T-helper 1 cell (primary cell): ENCODE measurements around the gene SPRR4.
"Not testable (repeated sequence)": the region's sequence is repeated elsewhere in the genome, so short reads cannot be mapped to it uniquely, and the experiment has no call there.

Source experiments
- DNase-seq, 5 donors: peaks; one replicate each; pipeline ENCODE4 v3.0.0-alpha.2; 2012 to 2020

The SPRR4 gene

DNA sequence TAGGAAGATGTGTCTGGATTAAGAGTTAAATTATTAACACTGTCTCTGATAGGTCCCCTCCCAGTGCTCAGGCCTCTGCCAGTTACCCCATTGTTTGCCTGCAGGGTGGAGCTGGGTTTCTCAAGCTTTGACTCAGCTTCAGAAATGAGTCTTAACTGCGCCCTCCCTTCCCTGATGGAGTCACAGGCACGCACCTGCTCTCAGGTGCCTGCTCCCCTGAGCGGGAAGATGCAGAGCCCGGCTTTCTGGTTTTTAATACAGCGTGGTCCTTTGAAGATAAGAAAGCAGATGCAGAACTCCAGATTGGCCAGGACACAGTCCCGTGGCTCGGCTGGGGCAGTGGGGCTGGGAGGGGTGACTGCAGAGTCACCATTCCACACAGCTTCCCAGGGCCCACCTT is 3.2 kb upstream of the SPRR4 start:
- DNase-seq = peak in 1 of 5 donors; percentile 12

DNA sequence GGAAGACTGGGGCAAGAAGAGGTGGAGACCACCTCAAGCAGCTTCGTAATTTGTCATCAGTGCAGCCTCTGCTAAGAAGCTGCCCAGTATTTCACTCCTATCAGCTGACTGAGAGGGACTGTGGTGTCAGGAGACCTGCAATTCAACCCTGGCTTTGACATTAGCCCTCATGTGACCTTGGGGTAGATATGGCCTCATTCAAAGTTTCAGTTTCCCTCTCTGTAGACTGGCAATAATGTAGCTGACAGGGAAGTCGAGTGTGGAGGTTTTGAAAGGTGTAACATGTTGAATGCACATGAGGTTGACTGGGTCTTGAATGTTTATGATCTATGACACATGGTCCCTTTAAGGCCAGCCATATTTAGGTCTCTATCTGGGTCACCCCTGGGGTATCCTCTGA is 2.2 kb upstream of the SPRR4 start:
- peak in 1 of 5 donors; percentile 9 for DNase-seq

DNA sequence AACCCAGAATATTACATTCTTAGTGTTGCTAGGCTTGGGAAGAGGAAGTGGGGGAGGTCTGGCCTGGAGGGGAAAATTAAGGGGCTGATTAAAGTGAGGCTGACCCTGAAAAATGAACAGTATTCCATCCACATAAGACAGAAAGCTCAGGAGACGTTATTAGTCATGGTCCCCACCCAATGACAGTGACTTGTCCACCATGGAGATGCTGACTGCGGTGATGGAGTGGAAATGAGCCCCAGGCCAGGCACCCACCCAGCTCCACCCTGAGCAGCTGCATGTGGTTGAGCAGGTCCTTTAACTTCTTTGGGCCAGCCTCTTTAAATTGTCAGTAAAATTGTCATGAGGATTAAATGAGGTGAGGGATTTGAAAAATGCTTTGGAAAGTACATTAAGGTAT is 1.4 kb upstream of the SPRR4 start:
- DNase-seq = no peak

DNA sequence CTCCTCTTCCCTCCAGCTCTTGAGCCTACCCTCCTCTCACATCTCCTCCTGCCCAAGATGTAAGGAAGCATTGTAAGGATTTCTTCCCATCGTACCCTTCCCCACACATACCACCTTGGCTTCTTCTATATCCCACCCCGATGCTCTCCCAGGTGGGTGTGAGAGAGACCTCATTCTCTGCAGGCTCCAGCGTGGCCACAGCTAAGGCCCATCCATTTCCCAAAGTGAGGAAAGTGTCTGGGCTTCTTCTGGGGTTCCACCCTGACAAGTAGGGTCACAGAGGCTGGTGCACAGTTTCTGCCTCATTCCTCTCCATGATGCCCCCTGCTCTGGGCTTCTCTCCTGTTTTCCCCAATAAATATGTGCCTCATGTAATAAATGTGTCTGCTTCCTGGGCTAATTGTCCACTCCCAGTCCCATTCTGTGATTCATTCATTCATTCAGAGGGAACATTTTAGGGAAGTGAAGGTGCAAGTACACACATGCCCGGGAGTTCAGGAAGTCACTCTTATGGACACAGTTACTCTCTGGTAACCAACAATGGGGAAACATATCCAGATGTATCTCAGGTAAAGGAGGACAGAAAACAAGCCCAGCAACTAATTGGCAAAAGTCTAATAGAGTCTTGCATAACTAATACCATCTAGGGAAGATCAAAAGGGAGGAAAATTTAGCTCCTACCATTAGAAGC is 1.9 kb downstream of the SPRR4 start:
- DNase-seq = no peak

DNA sequence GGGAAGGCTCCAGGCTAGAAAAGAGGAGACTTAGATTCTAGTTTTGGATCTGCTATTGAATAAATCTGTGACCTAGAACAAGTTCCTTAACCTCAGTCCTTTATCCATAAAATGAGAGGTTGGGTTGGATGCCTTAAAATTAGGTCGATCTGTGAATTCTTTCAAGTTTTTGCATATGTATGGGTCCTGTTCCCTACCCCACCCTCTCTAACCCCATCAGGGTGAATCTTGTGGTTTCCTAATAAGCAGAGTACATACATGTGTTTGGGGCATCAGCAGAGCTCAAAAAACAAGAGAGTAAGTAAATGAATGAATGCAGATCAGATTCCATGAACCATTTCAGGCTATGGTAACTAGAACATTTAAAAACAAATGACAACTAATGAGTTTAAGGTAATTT is 6.2 kb downstream of the SPRR4 start:
- DNase-seq = no peak

DNA sequence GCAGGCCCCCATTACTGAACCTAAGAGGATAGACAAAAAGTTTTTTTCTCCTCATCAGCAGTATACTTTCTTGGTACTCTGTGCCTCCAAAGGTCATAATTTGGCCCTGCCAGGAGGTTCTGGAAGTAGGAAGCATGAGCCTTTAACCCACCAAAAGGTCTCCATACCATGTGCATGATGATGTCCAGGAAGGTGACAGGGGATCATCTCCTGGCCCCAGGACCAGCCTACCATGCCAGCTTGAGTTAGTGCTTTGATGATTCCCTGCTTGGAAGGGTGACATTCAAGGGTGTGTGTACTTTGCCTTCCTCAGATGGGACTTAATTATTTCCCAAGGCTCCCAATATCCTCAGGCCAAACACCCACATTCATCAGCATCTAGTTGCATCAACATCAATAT is 7.2 kb downstream of the SPRR4 start:
- no peak for DNase-seq

DNA sequence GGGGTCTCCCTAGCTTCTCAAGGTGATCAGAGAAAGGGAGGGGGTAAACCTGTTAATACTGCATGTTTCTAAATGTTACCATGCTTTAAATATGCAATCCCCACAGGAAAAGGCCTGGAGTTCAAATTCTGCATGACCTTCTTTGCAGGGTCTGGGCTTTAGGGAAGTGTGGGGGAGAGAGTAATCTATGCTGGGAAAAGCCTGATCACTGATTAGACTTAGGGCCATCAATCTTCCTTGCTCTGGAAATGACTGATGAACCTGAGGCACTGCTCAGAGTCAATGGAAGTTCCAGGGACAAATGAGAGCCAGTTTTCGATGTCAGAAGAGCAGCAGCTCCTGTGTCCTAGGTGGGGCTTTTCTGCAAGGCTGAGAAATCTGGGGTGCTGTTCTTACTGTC is 10.2 kb downstream of the SPRR4 start:
- no peak for DNase-seq

DNA sequence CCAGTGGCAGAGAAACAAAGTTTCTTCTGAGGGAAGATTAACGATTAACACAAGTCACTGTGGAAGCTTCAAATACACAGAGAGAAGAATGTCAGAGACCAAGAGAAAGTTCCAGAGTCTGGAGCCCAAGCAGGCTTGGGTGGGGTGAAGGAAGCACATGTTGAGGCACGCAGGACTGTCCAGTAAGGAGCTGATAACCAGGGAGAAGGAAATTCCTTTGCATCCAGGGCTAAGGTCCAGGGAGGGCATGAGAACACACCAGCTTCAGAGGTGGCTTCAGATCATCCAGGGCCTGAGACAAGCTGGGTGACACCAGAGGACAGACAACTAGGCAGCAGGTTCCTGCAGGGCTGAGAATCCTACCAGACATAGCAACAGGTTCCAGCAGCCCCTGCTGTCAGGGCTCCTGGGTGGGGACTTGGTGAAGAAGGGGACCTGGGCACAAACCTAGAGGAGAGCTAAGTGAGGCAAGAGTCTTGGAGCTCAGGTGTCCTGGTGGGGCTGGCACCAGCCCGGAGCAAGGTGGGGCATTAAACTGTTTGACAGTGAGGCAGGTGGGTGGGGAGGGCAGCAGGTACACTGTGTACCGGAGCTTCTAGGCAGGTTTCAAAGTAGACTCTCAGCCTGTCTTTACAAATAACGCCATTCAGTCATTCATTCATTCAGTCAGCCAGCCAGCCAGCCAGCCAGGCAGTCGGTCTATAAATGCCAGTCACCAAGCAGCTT is 10.9 kb downstream of the SPRR4 start:
- no peak for DNase-seq

DNA sequence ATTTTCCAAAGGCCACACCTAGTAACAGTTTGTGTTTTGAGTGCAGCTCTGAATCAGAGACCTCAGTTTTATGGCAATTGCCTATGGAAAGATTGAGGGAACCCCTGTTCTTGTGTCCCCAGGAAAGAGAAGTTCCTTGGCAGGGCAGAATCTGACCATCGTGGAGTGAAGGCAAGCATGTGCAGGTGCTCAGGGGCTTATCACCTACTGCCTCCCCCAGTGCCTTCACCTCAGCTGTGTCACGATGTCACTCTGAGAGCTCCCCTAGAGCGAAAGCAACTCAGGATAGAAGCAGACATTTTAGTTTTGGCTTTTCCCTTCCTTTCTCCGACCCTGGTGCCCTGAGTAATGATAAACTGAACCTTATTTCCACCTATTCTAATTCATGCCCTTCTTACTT is 11.6 kb downstream of the SPRR4 start:
- no peak for DNase-seq

DNA sequence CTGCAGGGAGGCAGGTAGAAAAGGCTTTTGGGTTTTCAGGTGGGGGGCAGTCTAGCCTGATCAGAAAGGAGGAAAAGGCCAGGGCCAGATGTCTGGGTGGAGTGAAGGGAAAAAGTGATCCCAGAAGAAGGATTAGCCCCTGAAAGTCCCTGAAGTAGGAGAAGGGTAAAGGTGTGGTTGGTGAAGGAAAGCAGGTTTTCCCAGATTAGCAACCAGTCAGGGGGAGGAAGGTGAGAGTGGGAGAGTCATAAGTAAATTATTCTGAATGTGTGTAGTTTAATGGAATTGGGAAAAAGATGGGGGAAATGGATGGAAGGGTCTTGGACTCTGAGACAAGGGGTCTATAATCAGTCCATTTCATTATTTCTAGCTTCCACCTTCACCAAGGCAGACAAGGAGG is 12.8 kb downstream of the SPRR4 start:
- no peak for DNase-seq

DNA sequence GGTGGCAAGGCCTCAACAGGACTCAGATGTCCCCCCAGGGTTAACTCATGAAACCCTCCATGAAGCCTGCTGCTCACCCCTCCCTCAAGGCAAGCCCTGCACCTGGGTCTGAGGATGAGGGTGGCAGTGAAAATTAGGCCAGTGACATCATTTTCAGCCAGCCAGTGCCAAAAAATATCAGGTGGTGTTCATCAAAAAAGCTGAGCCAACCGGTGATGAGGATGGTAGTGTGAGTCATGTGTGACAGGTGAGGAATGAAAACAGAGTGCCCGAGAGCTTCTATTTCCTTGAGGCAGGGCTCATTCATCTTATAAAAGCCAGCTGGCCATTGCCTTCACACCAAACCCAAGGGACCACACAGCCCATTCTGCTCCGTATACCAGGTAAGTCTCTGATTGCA is 13.3 kb downstream of the SPRR4 start, which contains the start of gene SPRR1A:
SPRR1A (plus strand) TSS at position 339 of the 400 bp plus-strand sequence. CDS start 1,150 bp downstream, outside the sequence.
- DNase-seq = no peak

DNA sequence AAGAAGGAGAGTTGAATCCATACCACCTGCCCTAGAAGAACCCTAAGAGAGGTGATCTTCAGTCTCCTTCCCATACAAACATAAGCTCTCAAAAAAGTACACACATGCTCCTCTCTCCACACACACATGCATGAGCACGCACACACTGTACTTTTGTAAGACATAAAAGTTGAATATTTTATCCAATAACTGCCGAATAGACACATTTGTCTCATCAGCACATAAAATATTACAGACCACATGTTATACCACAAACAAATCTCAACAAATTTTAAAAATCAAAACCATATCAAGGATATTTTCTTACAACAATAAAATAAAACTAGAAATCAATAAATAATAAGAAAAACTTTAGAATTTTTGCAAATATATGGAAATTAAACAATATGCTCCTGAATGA is 16.1 kb downstream of the SPRR4 start:
- no peak for DNase-seq

DNA sequence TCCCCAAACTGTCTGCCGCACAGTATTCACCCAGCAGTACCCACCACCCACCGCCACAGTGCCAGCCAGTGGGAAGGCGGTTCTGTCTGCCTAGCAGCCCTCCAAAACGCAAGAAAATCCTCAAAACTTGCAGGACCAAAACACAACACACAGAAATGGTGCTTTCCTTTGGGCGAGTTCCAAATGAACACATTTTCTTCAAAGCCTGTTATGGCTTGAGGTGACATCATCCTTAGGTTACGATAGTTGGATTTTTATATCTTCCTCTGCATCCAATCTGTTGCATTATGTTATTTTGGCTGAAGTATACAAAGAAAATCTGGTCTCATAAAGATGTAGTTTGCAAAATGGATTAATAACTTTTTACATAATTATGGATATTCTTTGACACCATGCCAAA is 22.7 kb downstream of the SPRR4 start:
- DNase-seq = no peak

DNA sequence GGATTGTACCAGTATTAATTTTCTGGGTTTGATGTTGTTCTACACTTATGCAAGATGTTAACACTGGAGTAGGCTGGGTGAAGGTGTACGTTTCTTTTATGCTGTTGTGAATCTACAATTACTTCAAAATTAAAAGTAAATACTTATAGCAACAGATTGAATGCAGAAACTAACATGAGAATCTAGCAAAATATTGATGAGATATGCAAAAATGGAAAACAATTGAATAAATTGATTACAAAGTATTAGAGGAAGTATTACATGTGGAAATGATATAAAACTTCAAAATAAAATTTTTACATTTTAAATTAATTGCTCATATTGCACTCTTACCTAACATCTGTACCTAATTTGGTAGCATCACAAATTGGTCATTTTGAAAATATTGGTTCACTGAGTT is 25.4 kb downstream of the SPRR4 start:
- DNase-seq = no peak

DNA sequence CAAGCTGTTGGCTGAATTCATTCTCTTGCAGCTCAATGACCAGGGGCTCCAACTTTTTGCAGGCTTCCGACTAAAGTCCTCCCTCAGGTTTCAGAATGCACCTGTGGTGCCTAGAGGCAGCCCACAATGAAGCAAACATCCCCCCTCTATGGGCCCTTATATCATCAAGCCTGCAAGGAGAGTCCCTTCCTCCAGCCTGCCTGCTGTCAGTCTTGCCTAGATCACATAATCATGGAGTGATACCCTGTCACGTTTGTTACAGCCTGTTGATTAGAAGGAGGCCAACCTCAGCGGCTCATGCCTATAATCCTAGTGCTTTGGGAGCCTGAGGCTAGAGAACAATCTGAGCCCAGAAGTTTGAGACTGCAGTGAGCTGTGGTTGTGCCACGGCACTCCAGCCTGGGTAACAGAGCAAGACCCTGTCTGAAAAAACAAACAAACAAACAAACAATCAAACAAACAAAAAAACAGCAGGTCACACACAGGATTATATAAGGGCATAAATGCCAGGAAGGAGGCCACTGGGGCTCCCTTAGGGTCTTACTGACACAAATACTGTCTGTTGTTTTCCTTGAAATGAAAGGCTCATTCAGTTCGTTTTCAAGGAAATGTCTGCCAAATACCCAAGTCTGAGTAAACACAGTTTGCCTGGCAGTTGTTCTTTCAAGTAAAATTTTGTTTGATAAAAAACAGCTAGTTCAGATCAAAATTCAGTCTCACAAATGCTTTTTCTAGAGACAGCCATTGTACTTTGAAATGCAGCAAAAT is 26.4 kb downstream of the SPRR4 start:
- no peak for DNase-seq

DNA sequence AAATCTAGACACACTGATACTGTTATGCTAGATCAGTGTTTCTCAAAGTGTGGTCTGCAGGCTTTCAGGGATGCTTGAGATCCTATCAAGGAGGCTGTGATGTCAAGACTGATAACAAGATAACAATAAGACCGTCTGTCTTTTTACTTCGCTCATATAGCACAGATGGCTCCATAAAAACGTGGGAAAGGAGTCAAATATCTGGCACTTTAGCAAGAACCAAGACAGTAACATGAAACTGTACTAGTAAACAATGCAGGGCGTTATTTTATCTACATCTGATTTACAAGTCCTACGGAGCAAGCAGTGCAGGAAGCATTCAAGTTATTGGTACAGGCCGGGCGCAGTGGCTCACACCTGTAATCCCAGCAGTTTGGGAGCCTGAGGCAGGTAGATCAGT is 27.5 kb downstream of the SPRR4 start:
- no peak for DNase-seq

DNA sequence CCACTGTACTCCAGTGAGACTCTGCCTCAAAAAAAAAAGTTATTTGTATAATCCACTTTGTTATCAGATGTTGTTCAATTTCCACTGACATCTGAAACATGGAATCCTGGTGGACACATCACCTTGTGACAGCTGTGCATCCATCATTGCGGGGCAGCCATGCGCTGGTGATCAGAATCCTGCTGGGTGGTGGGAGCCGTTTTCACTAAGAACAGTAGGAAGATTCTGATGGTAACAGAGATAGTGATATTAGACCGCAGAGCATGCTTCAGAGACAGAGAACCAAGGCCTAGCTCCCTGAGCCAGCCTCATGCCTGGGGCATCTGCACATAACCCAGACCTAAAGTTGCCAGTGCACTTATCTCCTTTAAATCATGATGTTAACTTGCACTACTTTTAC is 28.0 kb downstream of the SPRR4 start:
- no peak for DNase-seq

DNA sequence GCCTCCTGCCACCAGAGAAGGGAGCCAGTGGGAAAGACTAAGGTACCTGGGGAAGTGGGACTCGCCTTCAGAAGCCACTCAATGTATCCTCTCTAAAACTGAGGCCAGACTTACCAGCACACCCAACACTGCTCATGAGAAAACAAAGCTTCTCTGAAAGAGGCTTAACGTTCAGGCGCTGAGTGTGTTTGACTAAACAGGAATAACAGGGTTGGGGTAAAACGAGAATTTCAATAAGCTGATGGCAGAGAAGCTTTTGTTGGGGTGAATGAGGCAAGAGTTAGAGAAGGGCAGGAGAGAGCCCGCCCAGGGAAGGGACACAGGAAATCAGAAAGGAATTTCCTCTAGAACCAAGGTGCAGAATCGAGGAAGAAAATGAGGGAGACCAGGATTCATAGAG is 29.4 kb downstream of the SPRR4 start:
- DNase-seq = no peak

DNA sequence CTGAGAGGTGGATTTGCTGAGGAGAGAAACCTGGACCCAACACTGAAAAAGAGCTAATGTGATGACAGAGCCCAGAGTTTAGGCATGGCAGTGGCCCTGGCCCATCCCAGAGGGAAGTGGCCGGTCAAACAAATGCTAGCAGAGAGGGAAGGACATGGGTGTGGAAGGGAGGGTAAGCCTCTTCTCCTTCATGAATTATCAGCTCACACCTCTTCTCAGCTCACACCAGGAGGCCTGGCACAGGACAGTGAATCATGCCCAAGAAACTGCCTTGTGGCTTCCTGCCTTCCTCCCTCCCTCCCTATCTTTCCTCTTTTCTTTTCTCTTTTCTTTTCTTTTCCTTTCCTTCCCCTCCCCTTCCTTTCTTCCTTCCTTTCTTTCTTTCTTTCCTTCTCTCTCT is 29.8 kb downstream of the SPRR4 start:
- DNase-seq = no peak

DNA sequence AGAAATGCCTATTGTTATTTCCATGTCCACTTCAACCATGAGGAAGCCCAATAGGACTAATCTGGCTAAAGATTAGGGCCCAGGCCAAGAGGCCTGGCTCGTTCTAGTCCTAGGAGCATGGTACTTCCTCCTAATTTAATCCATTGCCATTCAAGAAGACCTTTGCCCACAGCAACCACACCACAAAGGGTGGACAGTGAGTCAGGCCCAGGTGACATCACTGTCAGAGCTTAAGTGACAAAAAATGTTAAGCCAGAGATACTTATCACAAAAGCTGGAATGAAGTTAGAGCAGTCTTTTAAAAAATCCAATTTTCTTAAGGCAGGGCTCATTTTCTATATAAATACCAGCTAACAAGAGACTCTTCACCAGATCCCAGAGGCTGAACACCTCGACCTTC is 30.9 kb downstream of the SPRR4 start, which contains the start of gene SPRR3:
SPRR3 (plus strand) TSS at position 368 of the 400 bp plus-strand sequence. CDS start 1,272 bp downstream, outside the sequence.
- DNase-seq = no peak

DNA sequence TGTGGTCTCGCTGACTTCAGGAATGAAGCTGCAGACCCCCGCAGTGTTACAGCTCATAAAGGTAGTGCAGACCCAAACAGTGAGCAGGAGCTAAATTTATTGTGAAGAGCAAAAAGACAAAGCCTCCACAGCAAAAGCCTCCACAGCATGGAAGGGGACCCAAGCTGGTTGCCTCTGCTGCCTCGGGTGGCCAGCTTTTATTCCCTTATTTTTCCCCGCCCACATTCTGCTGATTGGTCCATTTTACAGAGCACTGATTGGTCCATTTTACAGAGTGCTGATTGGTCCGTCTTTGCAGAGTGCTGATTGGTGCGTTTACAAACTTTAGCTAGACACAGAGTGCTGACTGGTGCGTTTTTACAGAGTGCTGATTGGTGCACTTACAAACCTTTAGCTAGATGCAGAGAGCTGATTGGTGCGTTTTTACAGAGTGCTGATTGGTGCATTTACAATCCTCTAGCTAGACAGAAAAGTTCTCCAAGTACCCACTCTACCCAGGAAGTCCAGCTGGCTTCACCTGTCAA is 40.8 kb downstream of the SPRR4 start:
- not testable (repeated sequence) for DNase-seq

DNA sequence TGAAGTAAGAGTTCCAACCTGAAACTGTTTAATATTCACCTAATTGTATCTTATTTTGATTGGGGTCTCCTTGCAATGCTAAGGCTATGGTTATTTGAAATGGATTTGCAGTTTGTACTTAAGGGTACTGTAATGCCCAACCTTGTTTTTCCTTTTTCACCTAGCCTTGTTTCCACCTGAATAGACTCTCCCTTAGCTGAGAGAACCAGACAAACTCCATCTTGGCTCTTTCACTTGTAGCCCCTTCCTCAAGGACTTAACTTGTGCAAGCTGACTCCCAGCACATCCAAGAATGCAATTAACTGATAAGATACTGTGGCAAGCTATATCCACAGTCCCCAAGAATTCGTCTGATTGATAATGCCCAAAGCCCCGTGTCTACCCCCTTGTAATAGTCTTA is 51.4 kb downstream of the SPRR4 start:
- DNase-seq = not testable (repeated sequence)
